HEK293T (cell line): Measurements from ENCODE around the gene DQX1.

Source experiments
- ARNT ChIP-seq: fragments of 450-650 bp; IDR thresholded peaks from 2 replicates; pipeline ENCODE4 v1.6.1; 2017; ENCODE audit warnings: mild to moderate bottlenecking
- BHLHE40 ChIP-seq: fragments of 450-650 bp; IDR thresholded peaks from 2 replicates; pipeline ENCODE4 v1.6.1; 2016; ENCODE audit warnings: mild to moderate bottlenecking, moderate library complexity, borderline replicate concordance
- FOXA1 ChIP-seq: fragments of 450-650 bp; IDR thresholded peaks from 2 replicates; pipeline ENCODE4 v1.6.1; 2016; ENCODE audit warnings: mild to moderate bottlenecking
- FOXM1 ChIP-seq: fragments of 450-650 bp; IDR thresholded peaks from 2 replicates; pipeline ENCODE4 v1.6.1; 2017; ENCODE audit warnings: mild to moderate bottlenecking, borderline replicate concordance
- HDGF ChIP-seq: fragments of 450-650 bp; IDR thresholded peaks from 2 replicates; pipeline ENCODE4 v1.6.1; 2017; ENCODE audit warnings: antibody characterized with exemption, borderline replicate concordance
- LEF1 ChIP-seq: fragments of 450-650 bp; IDR thresholded peaks from 2 replicates; pipeline ENCODE4 v1.6.1; 2017; ENCODE audit warnings: mild to moderate bottlenecking, borderline replicate concordance
- NFRKB ChIP-seq: fragments of 450-650 bp; IDR thresholded peaks from 2 replicates; pipeline ENCODE4 v1.6.1; 2016; ENCODE audit warnings: mild to moderate bottlenecking, moderate library complexity
- SP1 ChIP-seq: fragments of 450-650 bp; IDR thresholded peaks from 2 replicates; pipeline ENCODE4 v1.6.1; 2017
- SUZ12 ChIP-seq: fragments of 450-650 bp; IDR thresholded peaks from 2 replicates; pipeline ENCODE4 v1.6.1; 2016; ENCODE audit warnings: mild to moderate bottlenecking
- TARDBP ChIP-seq: fragments of 450-650 bp; IDR thresholded peaks from 2 replicates; pipeline ENCODE4 v1.6.1; 2016
- TF ChIP-seq, protein P1 (sequence below): fragments of 450-650 bp; IDR thresholded peaks from 2 replicates; pipeline ENCODE4 v1.6.1; 2016

DNA sequence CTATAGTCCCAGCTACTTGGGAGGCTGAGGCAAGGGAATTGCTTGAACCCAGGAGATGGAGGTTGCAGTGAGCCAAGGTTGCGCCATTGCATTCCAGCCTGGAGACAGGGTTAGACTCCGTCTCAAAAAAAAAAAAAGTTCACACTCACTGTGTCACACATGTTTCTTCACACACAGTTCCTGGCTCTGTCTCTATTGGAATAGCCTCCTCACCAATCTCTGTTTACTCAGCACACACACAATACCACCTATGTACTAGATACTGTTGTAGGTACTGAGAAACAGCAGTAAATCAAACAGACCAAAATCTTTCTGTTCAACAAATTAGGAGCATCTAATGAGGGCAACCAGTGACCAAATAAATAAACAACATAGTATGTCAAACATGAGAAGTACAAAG, 39.9 kb downstream of the DQX1 start:
- TF ChIP-seq FOXM1 (no peak), HDGF (no peak), LEF1 (no peak), SP1 (no peak), NFRKB (no peak), FOXA1 (no peak), SUZ12 (no peak), BHLHE40 (no peak), TARDBP (no peak), ARNT (no peak)
- TF ChIP-seq, protein P1, sequence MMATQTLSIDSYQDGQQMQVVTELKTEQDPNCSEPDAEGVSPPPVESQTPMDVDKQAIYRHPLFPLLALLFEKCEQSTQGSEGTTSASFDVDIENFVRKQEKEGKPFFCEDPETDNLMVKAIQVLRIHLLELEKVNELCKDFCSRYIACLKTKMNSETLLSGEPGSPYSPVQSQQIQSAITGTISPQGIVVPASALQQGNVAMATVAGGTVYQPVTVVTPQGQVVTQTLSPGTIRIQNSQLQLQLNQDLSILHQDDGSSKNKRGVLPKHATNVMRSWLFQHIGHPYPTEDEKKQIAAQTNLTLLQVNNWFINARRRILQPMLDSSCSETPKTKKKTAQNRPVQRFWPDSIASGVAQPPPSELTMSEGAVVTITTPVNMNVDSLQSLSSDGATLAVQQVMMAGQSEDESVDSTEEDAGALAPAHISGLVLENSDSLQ = no peak
